PC-3 (cell line): ENCODE results near the gene CPLX1. TPM values are rescaled to one million over a fixed set of nuclear protein-coding genes. Genes with fewer than 3 reads are reported as not detected.
A peak's percentile ranks its signal among the peaks of the same experiment; 100 is the strongest.

ENCODE experiments used
- ATAC-seq: fragments of 200-7000 bp; cut with Tn5 transposase; 2 replicates; pipeline ENCODE4 v1.9.1; 2020; ENCODE audit warnings: mild to moderate bottlenecking, moderate library complexity
- BruUV-seq: library from RNA; stranded (reverse); fragments of 400-500 nt; replicated peaks from 2 replicates; lab custom pipeline; 2021; lab: Mats Ljungman, UMichigan
- CTCF ChIA-PET: fragments of 300-600 bp; sonication (Branson Sonifier 250); formaldehyde crosslinking; loops from one replicate; lab custom pipeline; 2022; ENCODE audit warnings: antibody characterized with exemption; lab: Charles Lee
- POLR2A ChIA-PET: fragments of 300-600 bp; sonication (Branson Sonifier 250); formaldehyde crosslinking; loops from one replicate; lab custom pipeline; 2022; ENCODE audit warnings: antibody characterized with exemption; ENCODE audit not compliant: unreplicated experiment; lab: Charles Lee
- DNase-seq: peaks from one replicate; pipeline ENCODE4 v3.0.0-alpha.2; 2015
- H2AFZ ChIP-seq: fragments of 300-600 bp; sonication (generic); 2 replicates; pipeline ENCODE4 v1.6.0; 2016; ENCODE audit warnings: antibody characterized with exemption, low read length
- H3F3A ChIP-seq: fragments of 300-600 bp; sonication (generic); one replicate; pipeline ENCODE4 v1.6.0; 2017; ENCODE audit warnings: antibody characterized with exemption, low read length, control low read depth, mild to moderate bottlenecking; ENCODE audit not compliant: unreplicated experiment
- H3K27ac ChIP-seq: fragments of 300-600 bp; sonication (generic); 2 replicates; pipeline ENCODE4 v1.5.1; 2016; ENCODE audit warnings: mild to moderate bottlenecking, low read length
- H3K27me3 ChIP-seq: fragments of 300-600 bp; sonication (generic); 2 replicates; pipeline ENCODE4 v1.6.1; 2016; ENCODE audit warnings: low read length, mixed read lengths
- H3K36me3 ChIP-seq: fragments of 300-600 bp; sonication (generic); 2 replicates; pipeline ENCODE4 v1.6.1; 2016; ENCODE audit warnings: low read depth, mixed run types, low read length, mixed read lengths
- H3K4me1 ChIP-seq: fragments of 300-600 bp; sonication (generic); 2 replicates; pipeline ENCODE4 v1.5.1; 2016; ENCODE audit warnings: low read length; ENCODE audit not compliant: insufficient read depth
- H3K4me2 ChIP-seq: fragments of 300-600 bp; sonication (generic); 2 replicates; pipeline ENCODE4 v1.6.0; 2016; ENCODE audit warnings: low read length
- H3K4me3 ChIP-seq: fragments of 300-600 bp; sonication (generic); 2 replicates; pipeline ENCODE4 v1.5.1; 2016; ENCODE audit warnings: mild to moderate bottlenecking, low read length, mixed read lengths
- H3K79me2 ChIP-seq: fragments of 300-600 bp; sonication (generic); 2 replicates; pipeline ENCODE4 v1.6.1; 2017; ENCODE audit warnings: low read length, mixed read lengths
- H3K9ac ChIP-seq: fragments of 300-600 bp; sonication (generic); 2 replicates; pipeline ENCODE4 v1.6.0; 2016; ENCODE audit warnings: mild to moderate bottlenecking, low read length
- H3K9me2 ChIP-seq: fragments of 300-600 bp; sonication (generic); replicated peaks from 2 replicates; pipeline ENCODE4 v1.6.1; 2016; ENCODE audit warnings: mixed run types, low read length, mixed read lengths
- H3K9me3 ChIP-seq: fragments of 300-600 bp; sonication (generic); 2 replicates; pipeline ENCODE4 v1.6.1; 2016; ENCODE audit warnings: low read length, mixed read lengths
- H4K20me1 ChIP-seq: fragments of 300-600 bp; sonication (generic); 2 replicates; pipeline ENCODE4 v1.6.1; 2016; ENCODE audit warnings: low read length, mixed read lengths
- CTCF ChIP-seq: fragments of 300-600 bp; sonication (generic); conservative IDR thresholded peaks from 2 replicates; pipeline ENCODE4 v1.5.1; 2017; ENCODE audit warnings: antibody characterized with exemption, low read depth, mild to moderate bottlenecking, low read length
- EZH2 ChIP-seq: fragments of 300-600 bp; sonication (generic); IDR thresholded peaks from one replicate; pipeline ENCODE4 v1.6.1; 2017; ENCODE audit warnings: antibody characterized with exemption, mild to moderate bottlenecking, low read length; ENCODE audit not compliant: unreplicated experiment
- EZH2phosphoT487 ChIP-seq: fragments of 300-600 bp; sonication (generic); IDR thresholded peaks from 2 replicates; pipeline ENCODE4 v1.6.1; 2018; ENCODE audit warnings: mild to moderate bottlenecking, antibody characterized with exemption, low read length, borderline replicate concordance
- intact Hi-C: fragments of 100-400 bp; cut with micrococcal nuclease; formaldehyde crosslinking; loops from 2 replicates; pipeline ENCODE4 v1.9.0; 2023
- total RNA-seq: library from RNA; depleted of rRNA; stranded (reverse); fragments of >200 nt; gene quantifications from 2 replicates; pipeline ENCODE4 v1.2.3, GENCODE V29; 2014

The CPLX1 gene
- total RNA-seq, 1 experiment from 2014 or later: 0.87 TPM

GRCh38 chr4:794900-795725 is 30.8 kb downstream of the CPLX1 start:
- Histone ChIP-seq H3K27ac (no peak overlapping the region), H3F3A (no peaks in the 10 kb centered on the region), H4K20me1 (no peaks in the 10 kb centered on the region), H3K4me2 (peak overlapping the region; percentile 28; the same call in 1 of the 2 replicates), H3K36me3 (no peaks in the 10 kb centered on the region), H2AFZ (no peak overlapping the region), H3K9me2 (no peaks in the 10 kb centered on the region), H3K9me3 (no peaks in the 10 kb centered on the region), H3K79me2 (no peaks in the 10 kb centered on the region), H3K4me1 (peaks cover 5% of the 10 kb centered on the region; the same call in 1 of the 2 replicates), H3K27me3 (peaks cover 13% of the 10 kb centered on the region), H3K9ac (no peak overlapping the region), H3K4me3 (no peak overlapping the region)
- no peak for DNase-seq
- CTCF ChIA-PET: no interaction called here
- peak; percentile 26 for TF ChIP-seq EZH2
- no peak for TF ChIP-seq EZH2phosphoT487
- POLR2A ChIA-PET: no interaction called here
- ATAC-seq: no peak
- BruUV-seq: no TSS peak
- intact Hi-C loops: no loop called here

DNA sequence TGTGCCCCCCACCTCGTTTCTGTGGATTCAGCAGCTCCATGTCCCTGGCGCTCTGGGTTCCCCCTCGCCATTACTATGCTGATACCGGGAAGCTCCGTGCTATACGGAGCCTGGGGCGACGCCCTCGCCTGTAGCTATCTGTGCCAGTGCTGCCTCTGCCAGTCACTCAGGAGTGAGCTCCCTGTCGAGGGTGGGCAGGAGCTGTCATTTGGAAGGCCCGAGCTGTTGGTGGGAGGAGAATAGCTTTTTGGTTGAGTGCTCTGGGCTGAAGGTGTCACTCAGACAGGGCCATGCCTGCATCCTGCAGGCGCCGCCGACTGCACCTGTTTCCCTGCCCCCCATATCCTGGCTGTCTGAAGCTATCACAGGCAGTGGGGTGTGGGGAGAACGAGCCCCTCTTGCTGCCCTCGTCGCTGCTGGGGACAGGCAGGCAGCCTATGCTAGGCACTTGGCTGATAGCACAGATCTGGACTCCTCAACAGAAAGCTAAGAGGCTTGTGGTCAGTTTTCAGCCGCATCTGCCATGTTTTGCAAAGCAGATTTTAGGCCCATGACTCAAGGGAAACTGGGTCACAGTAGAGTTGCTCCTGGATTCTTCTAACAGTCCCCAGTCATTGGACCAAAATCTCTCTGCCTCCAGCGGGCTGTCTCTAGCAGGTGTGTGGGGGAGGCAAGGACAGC is 31.8 kb downstream of the CPLX1 start:
- no peaks in the 10 kb centered on the region for H3K79me2 ChIP-seq
- H2AFZ ChIP-seq: no peak overlapping the region
- H4K20me1 ChIP-seq: no peaks in the 10 kb centered on the region
- CTCF ChIA-PET: no interaction called here
- H3K4me2 ChIP-seq: no peak overlapping the region
- intact Hi-C loops: no loop called here
- ATAC-seq (no peak), DNase-seq (no peak)
- no TSS peak for BruUV-seq
- H3K9ac ChIP-seq: no peak overlapping the region
- TF ChIP-seq EZH2phosphoT487: no peak
- no peak for TF ChIP-seq EZH2
- TF ChIP-seq CTCF: no peak
- H3F3A ChIP-seq: no peaks in the 10 kb centered on the region
- POLR2A ChIA-PET: no interaction called here
- H3K27me3 ChIP-seq: peaks cover 13% of the 10 kb centered on the region
- peaks cover 2% of the 10 kb centered on the region; the same call in 1 of the 2 replicates for H3K4me1 ChIP-seq
- H3K36me3 ChIP-seq: no peaks in the 10 kb centered on the region
- no peaks in the 10 kb centered on the region for H3K9me2 ChIP-seq
- no peak overlapping the region for H3K4me3 ChIP-seq
- H3K27ac ChIP-seq: no peak overlapping the region
- no peaks in the 10 kb centered on the region for H3K9me3 ChIP-seq

- H3K4me3 ChIP-seq: peak overlapping the region; percentile 50; the same call in 1 of the 2 replicates
- ChIA-PET POLR2A (no interaction called here), CTCF (no interaction called here)
- BruUV-seq: no TSS peak
- H4K20me1 ChIP-seq: no peaks in the 10 kb centered on the region
- H3K4me1 ChIP-seq: no peaks in the 10 kb centered on the region
- no peak overlapping the region for H2AFZ ChIP-seq
- H3K79me2 ChIP-seq: no peaks in the 10 kb centered on the region
- peaks cover 13% of the 10 kb centered on the region for H3K27me3 ChIP-seq
- H3K27ac ChIP-seq: no peak overlapping the region
- H3K9me2 ChIP-seq: no peaks in the 10 kb centered on the region
- TF ChIP-seq EZH2phosphoT487: no peak
- TF ChIP-seq CTCF: no peak
- no peak for TF ChIP-seq EZH2
- DNase-seq (no peak), ATAC-seq (no peak)
- H3K36me3 ChIP-seq: no peaks in the 10 kb centered on the region
- peak overlapping the region; percentile 72 for H3K4me2 ChIP-seq
- intact Hi-C loops: no loop called here
- no peak overlapping the region for H3K9ac ChIP-seq
- no peaks in the 10 kb centered on the region for H3F3A ChIP-seq
- no peaks in the 10 kb centered on the region for H3K9me3 ChIP-seq
Measured at GRCh38 chr4:793093-793861, 32.7 kb downstream of the CPLX1 start.
